ENCODE data around the gene SORBS2. TPM values are rescaled to one million over a fixed set of nuclear protein-coding genes. Genes with fewer than 3 reads are reported as not detected.

SORBS2 gene
- total RNA-seq, 2 donors from 2014 or later: 7.0 to 13.8 TPM

DNA sequence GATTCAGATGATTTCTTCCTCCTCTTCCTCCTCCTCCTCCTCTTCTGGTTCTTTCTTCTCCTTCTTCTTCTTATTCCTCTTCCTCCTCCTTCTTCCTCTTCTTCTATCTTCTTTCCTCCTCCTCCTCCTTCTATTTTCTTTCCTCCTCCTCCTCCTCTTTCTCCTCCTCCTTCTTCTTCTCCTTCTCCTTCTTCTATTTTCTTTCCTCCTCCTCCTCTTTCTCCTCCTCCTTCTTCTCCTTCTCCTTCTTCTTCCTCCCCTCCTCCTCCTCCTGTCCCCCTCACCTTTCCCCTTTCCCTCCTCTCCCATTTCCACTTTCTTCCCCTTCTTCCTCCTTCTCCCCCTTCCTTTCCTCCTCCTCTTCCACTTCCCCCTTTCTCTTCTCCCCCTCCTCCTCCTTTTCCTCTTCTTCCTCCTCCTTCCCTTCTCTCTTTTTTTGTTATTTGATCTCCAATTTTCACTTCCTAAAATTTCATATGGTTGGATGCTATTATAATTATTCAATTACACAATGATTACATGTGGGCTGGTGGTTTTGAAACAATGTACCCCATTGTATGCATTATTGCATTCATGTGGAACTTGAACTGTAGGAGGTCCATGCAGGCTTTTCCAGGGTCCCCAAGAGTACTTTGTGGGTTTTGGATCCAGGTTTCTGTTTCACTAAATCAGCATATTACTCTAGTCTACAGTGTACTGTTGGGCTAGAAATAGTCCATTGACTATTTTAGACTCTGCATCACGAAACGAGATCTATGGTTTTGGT, 68.1 kb downstream of the SORBS2 start:
- Mint-ChIP-seq H3K9me3 (no peaks in the 10 kb centered on the region), H3K4me3 (no peak overlapping the region), H3K27me3 (ENCODE audit: insufficient read depth) (peaks cover 23% of the 10 kb centered on the region), H3K36me3 (ENCODE audit: low read depth) (no peaks in the 10 kb centered on the region), H3K4me1 (peaks cover 10% of the 10 kb centered on the region), H3K27ac (no peak overlapping the region)
- Histone ChIP-seq H3K36me3 (ENCODE audit: control insufficient read depth, insufficient read depth, low read length) (no peaks in the 10 kb centered on the region), H3K9me3 (ENCODE audit: control insufficient read depth, low read length) (no peaks in the 10 kb centered on the region), H3K9ac (ENCODE audit: extremely low read depth, low read length, poor library complexity, severe bottlenecking) (no peak overlapping the region), H3K27me3 (ENCODE audit: control insufficient read depth, insufficient read depth, low read length, poor library complexity, severe bottlenecking) (no peaks in the 10 kb centered on the region), H3K4me3 (ENCODE audit: low read length) (no peak overlapping the region), H3K27ac (ENCODE audit: low read depth, low read length) (no peak overlapping the region), H3K4me1 (ENCODE audit: control insufficient read depth, insufficient read depth, low read length) (no peaks in the 10 kb centered on the region)
- 100% methylated on average over 2 of the region's 2 CpGs; no CpG with 5 or more reads in 1 of the 2 experiments for WGBS, 2 experiments (ENCODE audit: insufficient coverage in 1 of 2, insufficient read length in 1 of 2)
- TF ChIP-seq, protein P1, sequence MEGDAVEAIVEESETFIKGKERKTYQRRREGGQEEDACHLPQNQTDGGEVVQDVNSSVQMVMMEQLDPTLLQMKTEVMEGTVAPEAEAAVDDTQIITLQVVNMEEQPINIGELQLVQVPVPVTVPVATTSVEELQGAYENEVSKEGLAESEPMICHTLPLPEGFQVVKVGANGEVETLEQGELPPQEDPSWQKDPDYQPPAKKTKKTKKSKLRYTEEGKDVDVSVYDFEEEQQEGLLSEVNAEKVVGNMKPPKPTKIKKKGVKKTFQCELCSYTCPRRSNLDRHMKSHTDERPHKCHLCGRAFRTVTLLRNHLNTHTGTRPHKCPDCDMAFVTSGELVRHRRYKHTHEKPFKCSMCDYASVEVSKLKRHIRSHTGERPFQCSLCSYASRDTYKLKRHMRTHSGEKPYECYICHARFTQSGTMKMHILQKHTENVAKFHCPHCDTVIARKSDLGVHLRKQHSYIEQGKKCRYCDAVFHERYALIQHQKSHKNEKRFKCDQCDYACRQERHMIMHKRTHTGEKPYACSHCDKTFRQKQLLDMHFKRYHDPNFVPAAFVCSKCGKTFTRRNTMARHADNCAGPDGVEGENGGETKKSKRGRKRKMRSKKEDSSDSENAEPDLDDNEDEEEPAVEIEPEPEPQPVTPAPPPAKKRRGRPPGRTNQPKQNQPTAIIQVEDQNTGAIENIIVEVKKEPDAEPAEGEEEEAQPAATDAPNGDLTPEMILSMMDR (conservative IDR thresholded peaks at IDR 0.05): no peak
- DNase-seq: no peak

DNA sequence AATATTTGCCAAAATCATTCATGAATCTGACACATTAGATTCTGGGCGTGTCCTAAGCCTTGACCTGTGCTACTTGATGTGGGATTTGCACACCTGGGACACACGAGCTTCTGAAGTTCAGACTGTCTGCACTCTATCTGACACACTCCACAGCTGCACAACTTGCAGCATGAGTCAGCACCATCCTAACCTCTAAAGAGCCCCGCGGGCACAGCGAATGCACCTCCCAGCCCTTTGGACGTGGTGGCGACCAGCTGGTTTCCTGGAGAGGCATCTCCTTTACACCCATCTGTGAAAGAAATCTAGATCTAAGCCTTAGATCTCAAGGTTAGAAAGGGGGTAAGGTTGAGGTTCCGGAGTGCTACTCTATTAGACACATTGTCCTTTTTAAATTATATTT, 69.2 kb downstream of the SORBS2 start:
- H3K27ac ChIP-seq (ENCODE audit: low read depth, low read length): no peak overlapping the region
- WGBS, 2 experiments (ENCODE audit: insufficient coverage in 1 of 2, insufficient read length in 1 of 2): 86 to 95% methylated on average over 6 to 8 of the region's 8 CpGs
- no peak overlapping the region for H3K4me3 ChIP-seq (ENCODE audit: low read length)
- H3K4me1 ChIP-seq (ENCODE audit: control insufficient read depth, insufficient read depth, low read length): peaks cover under 1% of the 10 kb centered on the region
- H3K4me1 Mint-ChIP-seq: peaks cover 16% of the 10 kb centered on the region
- no peaks in the 10 kb centered on the region for H3K9me3 ChIP-seq (ENCODE audit: control insufficient read depth, low read length)
- no peaks in the 10 kb centered on the region for H3K36me3 Mint-ChIP-seq (ENCODE audit: low read depth)
- H3K9me3 Mint-ChIP-seq: no peaks in the 10 kb centered on the region
- no peaks in the 10 kb centered on the region for H3K36me3 ChIP-seq (ENCODE audit: control insufficient read depth, insufficient read depth, low read length)
- DNase-seq: no peak
- TF ChIP-seq, protein P1 (conservative IDR thresholded peaks at IDR 0.05): no peak
- H3K4me3 Mint-ChIP-seq: no peak overlapping the region
- no peak overlapping the region for H3K27ac Mint-ChIP-seq
- H3K27me3 Mint-ChIP-seq (ENCODE audit: insufficient read depth): peaks cover 23% of the 10 kb centered on the region
- H3K27me3 ChIP-seq (ENCODE audit: control insufficient read depth, insufficient read depth, low read length, poor library complexity, severe bottlenecking): no peaks in the 10 kb centered on the region
- no peak overlapping the region for H3K9ac ChIP-seq (ENCODE audit: extremely low read depth, low read length, poor library complexity, severe bottlenecking)

DNA sequence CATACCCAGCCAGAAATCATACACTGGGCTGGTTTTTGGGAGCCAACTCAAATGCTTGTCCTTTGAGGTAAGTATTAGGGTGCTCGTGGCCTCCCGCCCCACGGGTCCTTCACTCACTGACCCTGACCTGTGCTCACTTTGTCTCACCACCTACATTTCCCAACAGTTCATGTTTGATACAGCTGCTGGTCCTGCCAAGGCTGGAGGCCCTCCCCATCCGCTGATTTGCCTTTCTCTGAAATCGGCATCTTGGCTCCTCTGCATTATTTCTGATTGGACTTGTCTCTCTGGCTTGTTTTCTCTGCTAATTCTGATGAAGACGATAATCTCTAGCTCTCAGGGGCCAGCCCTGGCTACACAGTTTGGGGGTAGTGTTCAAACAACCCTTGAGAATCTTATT, 70.2 kb downstream of the SORBS2 start:
- no peak overlapping the region for H3K4me3 Mint-ChIP-seq
- H3K4me1 Mint-ChIP-seq: peaks cover 22% of the 10 kb centered on the region
- Histone ChIP-seq H3K27ac (ENCODE audit: low read depth, low read length) (no peak overlapping the region), H3K27me3 (ENCODE audit: control insufficient read depth, insufficient read depth, low read length, poor library complexity, severe bottlenecking) (no peaks in the 10 kb centered on the region), H3K36me3 (ENCODE audit: control insufficient read depth, insufficient read depth, low read length) (no peaks in the 10 kb centered on the region), H3K9ac (ENCODE audit: extremely low read depth, low read length, poor library complexity, severe bottlenecking) (no peak overlapping the region), H3K4me1 (ENCODE audit: control insufficient read depth, insufficient read depth, low read length) (peaks cover 8% of the 10 kb centered on the region), H3K9me3 (ENCODE audit: control insufficient read depth, low read length) (no peaks in the 10 kb centered on the region), H3K4me3 (ENCODE audit: low read length) (no peak overlapping the region)
- TF ChIP-seq, protein P1 (conservative IDR thresholded peaks at IDR 0.05): no peak
- peaks cover 25% of the 10 kb centered on the region for H3K27me3 Mint-ChIP-seq (ENCODE audit: insufficient read depth)
- H3K36me3 Mint-ChIP-seq (ENCODE audit: low read depth): no peaks in the 10 kb centered on the region
- DNase-seq: no peak
- WGBS, 2 experiments (ENCODE audit: insufficient coverage in 1 of 2, insufficient read length in 1 of 2): 91 to 96% methylated on average over 5 to 6 of the region's 6 CpGs
- H3K27ac Mint-ChIP-seq: no peak overlapping the region
- H3K9me3 Mint-ChIP-seq: no peaks in the 10 kb centered on the region

Measured in endodermal cell (in vitro differentiated cells).